ENCODE results near the gene JADE1.

- TF ChIP-seq REST (IDR thresholded peaks at IDR 0.05; ENCODE audit: insufficient replicate concordance, low read depth) (no peak), CTCF (IDR thresholded peaks at IDR 0.05; ENCODE audit: insufficient read depth, low read length) (no peak)
These were observed 901 bp downstream of the JADE1 start for GRCh38 chr4:128810331-128810870.

Data from HL-60 (cell line).